HFFc6 (cell line): Measurements from ENCODE around the gene ZNF45. TPM values are rescaled to one million over a fixed set of nuclear protein-coding genes. Genes with fewer than 3 reads are reported as not detected.

Experiments used
- DNase-seq: peaks from one replicate; pipeline ENCODE4 v3.0.0-alpha.2; 2018
- H3K27ac Mint-ChIP-seq: 2 replicates; pipeline ENCODE4 v1.8.0; 2020; ENCODE audit warnings: mild to moderate bottlenecking, mixed read lengths
- H3K27me3 Mint-ChIP-seq: 2 replicates; pipeline ENCODE4 v1.8.0; 2021; ENCODE audit warnings: mild to moderate bottlenecking, moderate library complexity, mixed read lengths; ENCODE audit not compliant: insufficient read depth
- H3K36me3 Mint-ChIP-seq: 2 replicates; pipeline ENCODE4 v1.8.0; 2021; ENCODE audit warnings: low read depth, mixed read lengths
- H3K4me1 Mint-ChIP-seq: 2 replicates; pipeline ENCODE4 v1.8.0; 2020; ENCODE audit warnings: low read depth, mixed read lengths
- H3K4me3 Mint-ChIP-seq: 2 replicates; pipeline ENCODE4 v1.8.0; 2020; ENCODE audit warnings: mild to moderate bottlenecking, moderate library complexity, mixed read lengths
- H3K9me3 Mint-ChIP-seq: 2 replicates; pipeline ENCODE4 v1.8.0; 2020; ENCODE audit warnings: mild to moderate bottlenecking, mixed read lengths
- total RNA-seq, 6 experiments: library from RNA; stranded (reverse); fragmentation: NEBNext Ultra II Directional; extraction: Animal tissue kit (Norgen Biotek cat#: 25700); gene quantifications; 2 replicates in 1 of 6; 3 replicates in 5 of 6; pipeline ENCODE4 v1.2.3, GENCODE V29; 2021
- TF ChIP-seq, protein P1 (sequence below): fragments of 200-600 bp; sonication (generic); IDR thresholded peaks from 2 replicates; pipeline ENCODE4 v1.5.0; 2021; ENCODE audit warnings: antibody characterized with exemption, mild to moderate bottlenecking

The ZNF45 gene
- total RNA-seq, 6 experiments from 2014 or later: 8.4 to 12.3 (median 10.2) TPM

DNA sequence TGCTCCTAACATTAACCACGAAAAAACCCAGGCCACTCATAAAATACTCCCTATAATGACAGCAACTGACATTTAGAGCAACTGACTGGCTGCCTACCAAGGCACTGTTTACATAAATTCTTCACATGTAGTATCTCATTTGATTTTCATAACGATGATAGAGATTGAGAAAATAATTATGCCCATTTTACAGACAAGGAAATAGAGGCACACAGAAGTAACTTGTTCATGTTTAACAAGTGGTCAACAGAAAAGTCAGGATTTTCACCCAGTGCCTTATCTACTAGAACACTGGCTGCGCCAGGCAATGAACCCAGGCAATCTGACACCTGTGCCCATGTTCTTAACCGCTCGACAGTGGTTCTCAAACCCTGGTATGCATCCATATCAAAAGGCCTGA lies 6.3 kb downstream of the ZNF45 start:
- TF ChIP-seq, protein P1, sequence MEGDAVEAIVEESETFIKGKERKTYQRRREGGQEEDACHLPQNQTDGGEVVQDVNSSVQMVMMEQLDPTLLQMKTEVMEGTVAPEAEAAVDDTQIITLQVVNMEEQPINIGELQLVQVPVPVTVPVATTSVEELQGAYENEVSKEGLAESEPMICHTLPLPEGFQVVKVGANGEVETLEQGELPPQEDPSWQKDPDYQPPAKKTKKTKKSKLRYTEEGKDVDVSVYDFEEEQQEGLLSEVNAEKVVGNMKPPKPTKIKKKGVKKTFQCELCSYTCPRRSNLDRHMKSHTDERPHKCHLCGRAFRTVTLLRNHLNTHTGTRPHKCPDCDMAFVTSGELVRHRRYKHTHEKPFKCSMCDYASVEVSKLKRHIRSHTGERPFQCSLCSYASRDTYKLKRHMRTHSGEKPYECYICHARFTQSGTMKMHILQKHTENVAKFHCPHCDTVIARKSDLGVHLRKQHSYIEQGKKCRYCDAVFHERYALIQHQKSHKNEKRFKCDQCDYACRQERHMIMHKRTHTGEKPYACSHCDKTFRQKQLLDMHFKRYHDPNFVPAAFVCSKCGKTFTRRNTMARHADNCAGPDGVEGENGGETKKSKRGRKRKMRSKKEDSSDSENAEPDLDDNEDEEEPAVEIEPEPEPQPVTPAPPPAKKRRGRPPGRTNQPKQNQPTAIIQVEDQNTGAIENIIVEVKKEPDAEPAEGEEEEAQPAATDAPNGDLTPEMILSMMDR: no peak
- H3K27me3 Mint-ChIP-seq: no peaks in the 10 kb centered on the region
- H3K4me1 Mint-ChIP-seq: peaks cover 2% of the 10 kb centered on the region
- no peak overlapping the region for H3K27ac Mint-ChIP-seq
- no peaks in the 10 kb centered on the region for H3K9me3 Mint-ChIP-seq
- no peak overlapping the region for H3K4me3 Mint-ChIP-seq
- H3K36me3 Mint-ChIP-seq: peaks cover 79% of the 10 kb centered on the region
- no peak for DNase-seq

DNA sequence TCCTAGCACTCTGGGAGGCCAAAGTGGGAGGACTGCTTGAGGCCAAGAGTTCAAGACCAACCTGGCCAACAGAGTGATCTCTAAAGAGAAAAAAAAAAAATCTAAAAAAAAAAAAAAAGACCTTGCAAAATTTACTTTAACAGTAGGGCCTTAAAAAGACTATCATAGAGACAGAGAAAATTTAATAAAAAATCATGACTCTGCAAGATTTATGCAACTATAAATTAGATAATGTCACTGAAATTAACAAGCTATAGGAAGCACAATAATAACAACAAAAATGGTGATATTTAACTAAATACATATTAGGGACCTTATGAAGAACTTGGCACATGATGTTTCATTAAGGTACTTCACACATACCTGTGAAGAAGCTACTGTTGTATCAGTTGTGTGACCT lies 11.2 kb downstream of the ZNF45 start:
- no peak for DNase-seq
- Mint-ChIP-seq H3K36me3 (peaks cover 83% of the 10 kb centered on the region), H3K9me3 (no peaks in the 10 kb centered on the region), H3K4me3 (no peak overlapping the region), H3K4me1 (no peaks in the 10 kb centered on the region), H3K27me3 (no peaks in the 10 kb centered on the region; the same call in 1 of the 2 replicates), H3K27ac (no peak overlapping the region)
- TF ChIP-seq, protein P1: no peak

DNA sequence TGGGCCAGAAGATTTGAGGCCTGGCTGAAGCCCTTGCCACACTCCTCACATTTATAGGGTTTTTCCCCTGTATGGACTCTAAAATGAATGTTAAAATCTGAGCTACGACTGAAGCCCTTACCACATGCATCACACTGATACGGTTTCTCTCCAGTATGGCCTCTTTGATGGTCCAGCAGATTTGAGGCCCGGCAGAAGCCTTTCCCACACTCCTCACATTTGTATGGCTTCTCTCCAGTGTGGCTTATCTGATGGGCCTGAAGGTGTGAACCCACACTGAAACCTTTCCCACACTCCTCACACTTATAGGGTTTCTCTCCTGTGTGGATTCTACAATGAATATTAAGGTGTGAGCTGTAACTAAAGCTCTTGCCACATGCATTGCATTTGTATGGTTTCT lies 21.0 kb downstream of the ZNF45 start:
- Mint-ChIP-seq H3K27me3 (peaks cover 1% of the 10 kb centered on the region; the same call in 1 of the 2 replicates), H3K36me3 (peaks cover 78% of the 10 kb centered on the region), H3K9me3 (peaks cover 63% of the 10 kb centered on the region), H3K4me1 (no peaks in the 10 kb centered on the region), H3K4me3 (no peak overlapping the region), H3K27ac (no peak overlapping the region)
- DNase-seq: no peak
- TF ChIP-seq, protein P1: no peak

DNA sequence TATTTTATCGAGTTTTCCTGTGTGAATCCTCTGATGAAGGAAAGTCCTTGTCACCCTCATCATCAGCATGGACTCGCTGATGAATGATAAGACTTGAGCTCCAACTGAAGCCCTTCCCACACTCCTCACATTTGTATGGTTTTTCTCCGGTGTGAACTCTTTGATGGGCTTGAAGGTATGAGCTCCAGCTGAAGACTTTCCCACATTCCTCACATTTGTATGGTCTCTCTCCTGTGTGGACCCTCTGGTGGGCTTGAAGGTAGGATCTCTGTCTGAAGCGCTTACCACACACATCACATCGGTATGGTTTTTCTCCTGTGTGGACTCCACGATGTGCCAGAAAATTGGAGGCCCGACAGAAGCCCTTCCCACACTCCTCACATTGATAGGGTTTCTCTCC lies 21.7 kb downstream of the ZNF45 start:
- Mint-ChIP-seq H3K4me1 (no peaks in the 10 kb centered on the region), H3K9me3 (peaks cover 63% of the 10 kb centered on the region), H3K36me3 (peaks cover 71% of the 10 kb centered on the region), H3K27me3 (peaks cover 1% of the 10 kb centered on the region; the same call in 1 of the 2 replicates), H3K4me3 (no peak overlapping the region), H3K27ac (no peak overlapping the region)
- TF ChIP-seq, protein P1: no peak
- no peak for DNase-seq

DNA sequence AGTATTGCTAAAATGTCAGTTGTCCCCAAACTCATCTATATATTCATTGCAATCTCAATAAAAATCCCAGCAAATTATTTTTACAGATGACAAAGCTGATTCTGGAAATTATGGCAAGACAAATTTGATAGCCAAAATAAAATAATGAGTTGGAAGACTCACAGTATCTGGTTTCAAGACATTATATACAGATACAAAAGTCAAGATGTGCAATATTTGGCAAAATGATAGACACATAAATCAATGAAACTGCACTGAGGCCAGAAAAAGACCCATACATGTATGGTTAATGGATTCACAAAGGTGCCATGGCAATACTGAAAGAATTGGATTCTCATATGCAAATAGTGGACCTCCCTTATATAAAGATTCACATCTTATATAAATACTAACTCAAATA lies 24.2 kb downstream of the ZNF45 start:
- Mint-ChIP-seq H3K4me1 (no peaks in the 10 kb centered on the region), H3K27me3 (peaks cover 1% of the 10 kb centered on the region; the same call in 1 of the 2 replicates), H3K9me3 (peaks cover 61% of the 10 kb centered on the region), H3K4me3 (no peak overlapping the region), H3K36me3 (peaks cover 48% of the 10 kb centered on the region), H3K27ac (no peak overlapping the region)
- no peak for DNase-seq
- TF ChIP-seq, protein P1: no peak

DNA sequence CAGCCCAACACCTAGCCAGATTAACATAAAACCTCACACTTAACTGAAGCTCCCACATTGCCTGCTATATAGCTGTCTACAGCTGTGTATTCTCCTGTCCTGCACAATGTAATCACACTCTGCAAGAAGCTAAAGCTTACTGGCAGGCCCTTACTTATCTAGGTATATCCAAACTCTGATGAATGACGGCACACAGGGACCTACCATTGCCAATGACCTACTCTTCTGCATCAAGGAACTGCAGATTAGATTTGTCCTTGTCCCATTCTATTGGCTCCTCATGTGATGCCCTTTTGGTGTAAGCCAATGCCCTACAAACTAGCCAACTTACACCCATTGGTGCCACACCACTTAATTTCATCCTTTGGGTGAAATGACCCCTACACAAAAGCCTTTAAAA lies 26.4 kb downstream of the ZNF45 start:
- H3K9me3 Mint-ChIP-seq: peaks cover 53% of the 10 kb centered on the region
- TF ChIP-seq, protein P1: no peak

More for the DNA sequence above, 26.4 kb downstream of the ZNF45 start:
- Mint-ChIP-seq H3K27me3 (no peaks in the 10 kb centered on the region), H3K36me3 (peaks cover 34% of the 10 kb centered on the region), H3K4me1 (no peaks in the 10 kb centered on the region), H3K4me3 (no peak overlapping the region), H3K27ac (no peak overlapping the region)
- no peak for DNase-seq
